GM12873 (cell line): ENCODE data around the gene MAP2K5.

ENCODE experiments used
- CTCF ChIP-seq: IDR thresholded peaks from 2 replicates; pipeline ENCODE4 v1.5.1; 2012; ENCODE audit warnings: low read depth, mild to moderate bottlenecking, moderate library complexity, low read length, control low read depth; ENCODE audit not compliant: insufficient read depth; ENCODE audit errors: missing control alignments

Gene MAP2K5

GRCh38 chr15:67840749-67841512 lies 298.4 kb downstream of the MAP2K5 start:
- TF ChIP-seq CTCF = peak; percentile 9

- TF ChIP-seq CTCF = no peak
Measured at GRCh38 chr15:67841513-67841762, 298.9 kb downstream of the MAP2K5 start.

GRCh38 chr15:67843092-67843501 lies 300.6 kb downstream of the MAP2K5 start:
- TF ChIP-seq CTCF = no peak

GRCh38 chr15:67843571-67844387 lies 301.3 kb downstream of the MAP2K5 start:
- no peak for TF ChIP-seq CTCF

GRCh38 chr15:67845974-67846373 lies 303.5 kb downstream of the MAP2K5 start:
- no peak for TF ChIP-seq CTCF

- TF ChIP-seq CTCF = no peak
Measured at GRCh38 chr15:67849538-67849937, 307.0 kb downstream of the MAP2K5 start.

GRCh38 chr15:67850336-67850735 lies 307.8 kb downstream of the MAP2K5 start:
- no peak for TF ChIP-seq CTCF
